GM21723 (cell line): ENCODE measurements around the gene EXOSC7.
A peak's percentile ranks its signal among the peaks of the same experiment; 100 is the strongest.
"Not testable (repeated sequence)": the region's sequence is repeated elsewhere in the genome, so short reads cannot be mapped to it uniquely, and the experiment has no call there.

Source experiments
- ATAC-seq: cut with Tn5 transposase; IDR thresholded peaks from one replicate; pipeline ENCODE4 v1.9.1; 2021; ENCODE audit warnings: mild to moderate bottlenecking, moderate library complexity; ENCODE audit not compliant: unreplicated experiment

EXOSC7 gene

DNA sequence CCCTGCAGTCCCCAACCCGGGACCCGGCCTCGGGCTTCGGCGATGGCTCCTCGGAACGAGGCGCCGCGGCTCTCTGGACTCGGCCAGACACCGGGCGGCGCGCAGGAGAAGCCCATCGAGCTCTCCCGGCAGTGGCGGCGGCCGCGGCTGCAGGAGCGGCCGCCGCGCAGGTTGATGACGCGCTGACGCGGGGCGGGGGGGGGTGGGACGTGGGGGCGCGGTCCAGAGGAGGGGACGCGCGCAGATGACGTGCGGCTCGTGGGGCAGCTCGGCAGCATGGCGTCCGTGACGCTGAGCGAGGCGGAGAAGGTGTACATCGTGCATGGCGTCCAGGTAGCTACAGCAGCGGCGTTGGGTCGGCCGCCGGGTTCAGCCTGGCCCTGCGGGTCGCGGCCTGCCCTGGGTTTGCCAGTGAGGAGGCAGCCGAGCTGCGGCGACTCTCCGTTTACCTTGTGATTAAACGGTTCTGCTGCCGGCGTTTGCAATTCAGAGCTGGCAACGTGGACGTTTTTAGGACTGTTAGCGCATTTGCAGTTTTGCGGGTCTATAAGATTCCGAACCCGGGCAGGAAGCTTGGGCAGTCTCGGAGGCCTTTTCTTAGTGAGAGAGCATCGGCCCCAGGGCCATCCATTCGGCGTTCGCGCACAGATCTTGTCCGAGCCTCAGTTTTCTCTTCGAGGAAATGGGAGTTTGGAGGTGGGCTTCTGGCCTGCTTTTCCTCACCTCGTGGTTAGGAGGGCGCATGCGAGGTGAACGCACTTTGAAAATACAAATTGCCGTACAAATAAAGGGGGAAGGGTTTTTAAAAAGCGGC, at the start of gene EXOSC7, which contains the start of gene ZDHHC3:
TSS of gene EXOSC7 (plus strand) at position 243 of the 814 bp plus-strand sequence. CDS start at position 277, 34 bp downstream.
TSS of gene ZDHHC3 (minus strand) at position 173 of the 814 bp plus-strand sequence. CDS start 16,738 bp downstream, outside the sequence.
- ATAC-seq, result peak; percentile 78

DNA sequence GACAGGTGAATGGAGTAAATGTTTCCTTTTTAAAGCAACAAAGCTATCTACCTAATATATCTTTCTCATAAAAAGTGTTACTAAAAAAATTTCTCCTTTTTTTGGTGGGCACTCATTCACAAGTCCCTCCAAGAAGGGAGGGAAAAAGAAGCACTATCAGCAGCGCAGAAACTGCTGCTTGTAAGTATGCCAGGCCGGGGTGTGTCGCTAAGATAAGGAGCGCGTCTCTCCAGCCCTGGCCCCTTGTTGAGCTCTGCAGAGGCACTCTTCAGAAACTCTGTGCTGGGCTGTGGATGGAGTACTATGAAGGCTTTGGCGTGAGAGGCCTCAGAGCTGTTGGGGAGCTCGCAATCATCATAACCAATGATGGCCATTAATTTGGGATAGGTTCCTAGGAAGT, 49.1 kb upstream of the EXOSC7 start:
- ATAC-seq, result no peak

GRCh38 chr3:44927371-44927770, 48.7 kb upstream of the EXOSC7 start:
- no peak for ATAC-seq

GRCh38 chr3:44929782-44930181, 46.3 kb upstream of the EXOSC7 start:
- no peak for ATAC-seq

- no peak for ATAC-seq
These were observed 45.1 kb upstream of the EXOSC7 start for GRCh38 chr3:44930911-44931310.

GRCh38 chr3:44931791-44932190, 44.3 kb upstream of the EXOSC7 start:
- no peak for ATAC-seq

- no peak for ATAC-seq
These were observed 43.8 kb upstream of the EXOSC7 start for GRCh38 chr3:44932271-44932670.

GRCh38 chr3:44932986-44933944, 42.8 kb upstream of the EXOSC7 start:
- ATAC-seq, result no peak

- no peak for ATAC-seq
These were observed 36.4 kb upstream of the EXOSC7 start for GRCh38 chr3:44939581-44940036.

- ATAC-seq, result no peak
These were observed 33.7 kb upstream of the EXOSC7 start for GRCh38 chr3:44942202-44942921.

- no peak for ATAC-seq
These were observed 27.8 kb upstream of the EXOSC7 start for GRCh38 chr3:44948239-44948638.

- ATAC-seq, result not testable (repeated sequence)
These were observed 26.3 kb upstream of the EXOSC7 start for GRCh38 chr3:44949770-44950169.

DNA sequence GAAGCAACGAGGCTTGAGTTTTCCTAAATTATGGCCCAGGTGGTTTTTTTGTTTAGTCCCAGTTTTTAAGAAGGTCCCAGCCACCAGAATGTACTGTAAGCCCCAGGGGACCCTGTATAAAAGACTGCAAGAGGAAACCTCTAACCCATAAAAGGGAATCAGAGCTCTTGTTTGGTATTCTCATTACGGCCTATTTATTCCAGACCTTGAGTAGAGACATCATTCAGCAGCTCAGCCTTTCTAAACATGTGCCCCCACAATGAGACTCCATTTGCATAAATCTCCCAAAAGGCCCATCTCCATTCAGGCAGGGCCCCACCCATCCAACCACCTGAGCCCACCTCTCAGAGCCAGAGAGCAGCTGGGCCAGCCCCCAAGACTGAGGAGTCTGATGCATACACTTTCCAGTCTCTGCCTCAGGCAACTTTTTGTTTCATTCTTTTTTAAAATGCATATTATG, 25.7 kb upstream of the EXOSC7 start:
- no peak for ATAC-seq

DNA sequence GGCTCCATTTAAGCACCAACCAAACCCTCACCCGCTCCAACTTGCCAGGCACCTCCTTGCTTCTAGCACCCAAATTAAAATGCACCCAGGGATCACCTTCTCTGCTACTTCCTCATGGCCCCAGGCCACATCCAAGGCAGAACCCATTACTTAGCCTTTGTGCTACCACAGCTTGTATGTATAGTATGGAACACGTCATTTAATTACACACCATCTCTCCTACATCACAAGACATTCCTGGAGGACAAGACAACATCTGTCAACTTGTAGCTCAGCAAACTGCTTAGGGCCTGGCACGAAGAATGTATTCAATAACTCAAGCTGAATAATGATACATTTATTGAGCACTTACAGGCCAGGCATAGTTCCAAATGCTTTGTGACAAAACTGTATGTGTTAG, 23.4 kb upstream of the EXOSC7 start:
- no peak for ATAC-seq

DNA sequence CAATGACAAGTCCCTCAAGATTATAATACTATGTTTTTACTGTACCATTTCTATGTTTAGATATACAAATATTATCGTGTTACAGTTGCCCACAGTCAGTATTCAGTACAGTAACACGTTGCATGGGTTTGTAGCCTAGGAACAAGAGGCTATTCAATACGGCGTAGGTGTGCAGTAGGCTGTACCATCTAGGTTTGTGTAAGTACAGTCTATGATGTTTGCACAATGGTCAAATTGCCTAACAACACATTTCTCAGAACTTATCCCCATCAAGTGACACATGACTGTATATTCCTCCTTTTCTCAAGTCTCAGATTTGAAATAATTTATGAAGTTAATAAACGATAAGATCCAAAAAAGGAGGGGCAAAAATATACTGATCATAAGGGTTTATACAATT, 21.7 kb upstream of the EXOSC7 start:
- no peak for ATAC-seq

DNA sequence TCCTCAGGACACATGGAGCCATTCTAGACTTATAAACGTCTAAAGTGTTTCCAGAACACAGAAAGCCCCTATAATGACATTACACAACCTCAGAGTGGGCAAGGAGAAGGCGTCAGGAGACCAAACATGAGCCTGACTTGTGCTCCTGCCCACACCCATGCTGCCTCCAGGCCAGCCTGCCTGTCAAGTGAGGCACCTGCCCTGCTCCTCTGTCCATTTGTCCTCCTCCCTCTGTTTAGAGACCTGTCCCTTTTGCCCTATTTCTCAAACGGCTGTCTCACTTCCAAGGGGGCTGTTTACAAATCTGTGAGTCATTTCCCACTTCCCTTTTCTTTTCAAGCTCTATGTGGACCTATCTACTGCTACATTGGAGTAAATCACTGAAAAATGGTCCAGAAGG, 21.1 kb upstream of the EXOSC7 start:
- peak; percentile 81 for ATAC-seq

DNA sequence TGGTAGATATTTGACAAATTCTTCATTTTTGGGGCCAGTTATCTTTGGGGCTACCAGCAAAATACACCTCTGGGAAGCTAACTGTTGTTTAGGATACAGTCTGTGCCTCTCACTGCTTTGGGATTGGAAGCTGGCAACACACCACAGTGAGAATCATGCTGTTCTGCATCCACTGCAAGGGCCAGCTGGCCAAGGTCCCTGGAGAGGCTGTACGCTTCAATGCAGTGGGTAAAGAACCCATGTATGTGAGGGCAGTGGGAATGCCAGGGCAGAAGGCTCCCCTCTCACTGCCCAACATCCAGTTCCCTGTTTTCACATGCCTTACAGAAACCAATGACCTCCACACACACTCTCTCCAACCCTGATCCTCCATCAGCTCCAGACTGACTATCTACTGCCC, 20.1 kb upstream of the EXOSC7 start:
- no peak for ATAC-seq

DNA sequence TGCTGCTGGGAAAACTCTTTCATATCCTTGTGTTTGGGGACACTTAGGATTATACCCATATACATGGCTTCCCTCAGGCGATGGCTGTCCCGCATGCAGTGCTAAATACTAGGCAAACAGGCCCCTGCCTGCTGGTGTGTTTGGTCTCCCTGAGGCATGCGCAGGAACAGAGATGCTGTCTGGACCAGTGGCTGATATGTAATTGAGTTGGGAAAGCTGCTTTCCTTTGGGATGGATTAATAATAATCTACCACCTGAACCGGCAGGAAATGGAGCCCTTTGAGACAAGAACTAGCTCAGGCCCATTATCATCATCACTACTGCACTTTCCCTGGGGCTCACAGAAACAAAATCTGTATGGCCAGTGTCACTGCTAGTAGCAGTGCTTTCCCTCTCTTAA, 18.1 kb upstream of the EXOSC7 start:
- ATAC-seq, result no peak

- ATAC-seq, result no peak
These were observed 17.7 kb upstream of the EXOSC7 start for GRCh38 chr3:44958386-44958785.

- no peak for ATAC-seq
These were observed 15.5 kb upstream of the EXOSC7 start for GRCh38 chr3:44960387-44961026.
